Nucleus accumbens (tissue), 56 donors: Measurements from ENCODE around the gene TANK.
"Not testable (repeated sequence)": the region's sequence is repeated elsewhere in the genome, so short reads cannot be mapped to it uniquely, and the experiment has no call there.

Experiments used
- DNase-seq, 56 donors: peaks; one replicate each; lab custom pipeline; 2025; lab: John Stamatoyannopoulos, UW

TANK gene

DNA sequence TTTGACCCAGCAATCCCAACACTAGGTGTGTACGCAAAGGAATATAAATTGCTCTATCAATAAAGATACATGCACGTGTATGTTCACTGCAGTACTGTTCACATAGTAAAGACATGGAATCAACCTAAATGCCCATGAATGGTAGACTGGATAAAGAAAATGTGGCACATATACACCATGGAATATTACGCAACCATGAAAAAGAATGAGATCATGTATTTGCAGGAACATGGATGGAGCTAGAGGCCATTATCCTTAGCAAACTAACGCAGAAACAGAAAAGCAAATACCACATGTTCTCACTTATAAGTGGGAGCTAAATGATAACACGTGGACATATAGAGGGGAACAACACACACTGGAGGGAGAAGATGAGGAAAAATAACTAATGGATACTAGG lies 27.8 kb upstream of the TANK start:
- not testable (repeated sequence) for DNase-seq

DNA sequence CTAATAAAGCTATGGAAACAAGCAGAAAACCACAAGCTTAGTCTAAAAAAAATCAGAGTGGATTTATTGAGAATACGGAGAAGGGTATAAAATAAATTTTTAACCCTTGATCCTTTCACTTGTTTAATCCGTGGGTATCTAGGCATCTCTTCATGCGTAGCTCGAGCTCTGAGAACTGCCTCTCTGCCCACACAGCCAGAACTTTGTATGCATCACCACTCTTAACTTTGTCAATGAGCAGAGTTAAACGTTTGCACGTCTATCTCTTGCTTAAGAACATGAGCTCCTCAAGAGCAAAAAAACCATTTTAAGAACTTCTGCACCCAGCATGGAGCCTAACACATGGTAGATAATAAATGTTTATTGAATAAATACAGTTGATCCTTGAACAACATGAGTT lies 26.9 kb upstream of the TANK start:
- DNase-seq = peak in 6 of 56 donors; percentile 5 to 35 (median 18)

- DNase-seq = peak in 14 of 56 donors; percentile 4 to 62 (median 23)
Measured at GRCh38 chr2:161134547-161135518, 25.4 kb upstream of the TANK start.

DNA sequence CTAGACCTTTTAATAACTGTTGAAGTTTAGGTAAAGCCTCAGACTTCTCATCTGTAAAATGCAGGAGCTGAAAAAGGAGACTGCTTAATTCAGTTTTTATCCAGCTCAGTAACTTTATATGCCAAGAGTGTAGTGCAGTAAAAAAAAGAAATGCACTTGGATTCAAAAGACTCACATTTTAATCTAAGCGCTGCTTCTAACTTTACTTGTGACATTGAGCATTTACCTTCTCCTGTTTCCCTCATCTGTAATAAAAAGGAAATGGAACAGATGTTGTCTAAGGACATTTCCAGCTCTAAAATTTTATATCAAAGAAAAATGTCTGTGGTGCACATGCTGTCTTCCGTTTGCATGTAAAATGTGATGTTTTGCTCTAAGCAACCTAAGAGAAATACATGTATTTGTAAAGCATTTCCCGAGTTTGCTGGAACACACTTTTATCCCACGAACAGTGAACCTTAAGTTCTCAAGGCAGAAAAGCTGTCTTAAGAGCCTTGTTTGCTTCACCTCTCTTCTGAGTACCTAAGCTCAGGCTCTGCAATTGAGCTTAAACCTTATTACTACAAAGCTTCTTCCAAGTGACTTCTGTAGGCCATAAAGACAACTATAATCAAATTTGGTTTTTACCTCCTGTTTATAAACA lies 24.2 kb upstream of the TANK start:
- no peak for DNase-seq

- no peak for DNase-seq
Measured at GRCh38 chr2:161136696-161137324, 23.4 kb upstream of the TANK start.

- DNase-seq = no peak
Measured at GRCh38 chr2:161138429-161138828, 21.8 kb upstream of the TANK start.

DNA sequence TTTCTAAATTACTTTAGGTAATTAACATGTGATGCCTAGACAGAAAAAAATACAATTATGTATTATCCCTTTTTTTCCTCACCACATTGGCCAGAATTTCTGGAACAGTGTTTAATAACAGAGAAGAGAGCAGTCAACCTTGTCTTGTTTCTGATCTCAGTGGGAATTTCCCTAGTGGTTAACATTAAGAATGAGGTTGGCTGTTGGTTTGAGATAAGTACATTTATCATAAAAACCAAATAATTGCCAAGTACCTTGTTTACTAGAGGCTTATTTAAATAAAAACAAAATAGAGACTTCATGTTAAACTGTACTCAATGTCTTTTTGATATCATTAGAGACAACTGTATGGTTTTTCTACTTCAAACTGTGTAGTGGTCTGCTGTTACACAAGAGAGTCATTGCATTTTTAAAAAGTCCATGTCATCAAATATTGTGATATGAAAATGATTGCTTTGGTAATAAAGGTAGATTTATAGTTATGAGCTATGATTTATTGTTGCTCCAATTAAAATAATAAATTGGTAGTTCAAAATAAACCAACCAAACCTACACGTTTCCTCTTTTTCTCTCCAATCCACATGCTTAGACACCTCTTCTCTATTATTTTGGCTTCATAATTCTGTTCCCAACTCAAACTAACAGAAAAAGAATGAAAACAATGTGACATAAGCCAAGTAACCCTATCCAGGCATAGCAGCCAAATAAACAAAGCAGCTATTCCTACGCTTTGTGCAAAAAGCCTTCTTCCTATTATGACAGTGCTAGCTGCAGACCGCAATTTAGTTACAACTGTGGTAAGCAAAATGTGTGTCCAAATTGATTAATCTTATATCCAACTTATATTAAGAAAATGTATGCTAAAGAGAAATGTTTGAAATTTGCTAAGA lies 20.9 kb upstream of the TANK start:
- no peak for DNase-seq

DNA sequence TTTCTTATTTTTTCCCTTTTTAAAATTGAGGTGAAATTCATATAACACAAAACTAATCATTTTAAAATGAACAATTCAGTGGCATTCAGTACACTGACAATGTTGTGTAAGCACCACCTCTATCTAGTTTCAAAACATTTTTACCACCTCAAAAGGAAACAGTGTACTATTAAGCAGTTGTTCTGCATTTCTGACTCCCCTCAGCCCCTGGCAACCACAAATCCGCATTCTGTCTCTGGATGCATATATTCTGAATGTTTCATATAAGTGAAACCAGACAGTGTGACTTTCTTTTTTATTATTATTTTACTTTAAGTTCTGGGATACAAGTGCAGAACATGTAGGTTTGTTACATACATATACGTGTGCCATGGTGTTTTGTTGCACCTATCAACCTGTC lies 19.2 kb upstream of the TANK start:
- DNase-seq = no peak

- no peak for DNase-seq
Measured at GRCh38 chr2:161146209-161146775, 13.9 kb upstream of the TANK start.

- no peak for DNase-seq
Measured at GRCh38 chr2:161146996-161147395, 13.2 kb upstream of the TANK start.

GRCh38 chr2:161147856-161148255 lies 12.4 kb upstream of the TANK start:
- DNase-seq = no peak

- DNase-seq = no peak
Measured at GRCh38 chr2:161150704-161151103, 9.5 kb upstream of the TANK start.

DNA sequence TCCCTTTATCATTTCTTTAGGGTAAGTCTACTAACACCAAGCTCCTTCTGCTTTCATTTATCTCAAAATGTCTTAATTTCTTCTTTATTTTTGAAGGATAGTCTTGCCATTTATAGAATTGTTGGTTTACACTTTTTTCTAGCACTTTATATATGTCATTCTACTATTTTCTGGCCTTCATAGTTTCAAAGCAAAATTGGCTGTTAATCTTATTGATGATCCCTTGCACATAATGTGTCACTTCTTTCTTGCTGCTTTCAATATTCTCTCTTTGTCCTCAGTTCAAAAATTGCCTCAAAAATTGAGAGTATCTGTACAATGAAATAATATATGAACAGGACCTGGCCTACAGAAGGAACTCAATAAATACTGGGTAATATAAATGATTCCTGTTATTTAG lies 7.9 kb upstream of the TANK start:
- no peak for DNase-seq

- DNase-seq = no peak
Measured at GRCh38 chr2:161158882-161159281, 1.3 kb upstream of the TANK start.

DNA sequence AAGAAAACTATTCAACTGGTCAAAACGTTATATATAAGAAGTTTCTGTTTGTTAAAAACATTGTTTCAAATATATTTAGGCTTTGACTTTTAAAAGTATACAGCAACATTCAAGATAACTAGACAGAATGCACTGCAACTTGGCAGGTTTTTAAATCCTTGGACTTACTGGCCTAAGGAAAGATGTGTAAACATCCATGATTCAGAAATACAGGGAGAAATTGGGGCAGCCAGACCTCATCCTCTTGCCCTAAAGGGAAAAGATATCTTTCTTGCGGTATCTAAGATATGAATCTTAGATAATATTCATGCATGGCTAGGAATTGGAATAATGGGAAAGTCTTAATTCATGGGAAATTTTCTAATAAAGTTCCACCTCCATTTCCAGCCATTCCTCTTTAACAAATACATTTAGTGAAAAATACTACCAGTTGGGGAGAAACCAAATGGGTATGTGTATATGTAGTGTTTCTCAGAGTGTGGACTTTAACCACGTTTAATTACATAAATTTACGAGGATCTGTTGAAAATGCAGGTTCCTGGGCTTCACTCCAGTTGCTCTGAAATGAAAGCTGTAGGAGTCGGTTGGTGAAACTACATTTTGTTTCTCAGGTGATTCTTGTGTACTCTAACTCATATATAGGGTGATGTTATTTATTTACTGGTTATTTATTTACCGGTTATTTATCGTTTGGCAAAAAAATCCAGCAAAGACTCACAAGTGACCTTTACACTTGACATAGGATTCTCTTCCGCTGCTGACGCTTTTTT lies 587 bp upstream of the TANK start:
- no peak for DNase-seq

DNA sequence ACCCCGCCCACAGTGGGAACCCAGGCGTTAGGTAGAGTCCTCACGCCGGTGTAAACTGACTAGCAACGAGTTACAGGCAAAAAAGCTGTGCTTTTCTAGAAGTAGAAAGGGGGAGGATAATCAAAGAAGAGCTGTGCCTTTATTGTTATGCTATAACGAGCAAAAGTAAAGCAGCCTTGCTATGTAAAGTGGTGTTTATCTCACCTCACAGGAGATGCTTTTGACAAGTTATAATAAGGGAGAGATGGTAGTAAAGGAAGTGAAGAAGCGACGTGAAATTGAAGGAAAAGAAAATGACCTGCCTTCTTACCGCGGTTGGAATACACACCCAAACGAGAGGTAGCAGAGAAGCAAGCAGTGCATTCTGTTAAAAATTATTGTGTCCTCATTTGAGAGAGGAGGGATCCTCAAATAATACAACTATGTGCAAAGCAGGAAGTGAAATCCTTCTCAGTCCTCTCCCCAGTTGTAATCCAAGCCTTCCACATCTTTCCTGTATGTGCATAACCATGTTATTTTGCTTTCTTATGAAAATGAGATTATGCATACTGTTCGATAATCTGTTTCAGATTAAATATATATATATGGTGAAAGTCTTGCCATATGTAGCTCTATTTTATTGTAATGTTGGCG lies 962 bp downstream of the TANK start:
- DNase-seq = peak in 1 of 56 donors; percentile 9

- no peak for DNase-seq
Measured at GRCh38 chr2:161163440-161163839, 3.2 kb downstream of the TANK start.

DNA sequence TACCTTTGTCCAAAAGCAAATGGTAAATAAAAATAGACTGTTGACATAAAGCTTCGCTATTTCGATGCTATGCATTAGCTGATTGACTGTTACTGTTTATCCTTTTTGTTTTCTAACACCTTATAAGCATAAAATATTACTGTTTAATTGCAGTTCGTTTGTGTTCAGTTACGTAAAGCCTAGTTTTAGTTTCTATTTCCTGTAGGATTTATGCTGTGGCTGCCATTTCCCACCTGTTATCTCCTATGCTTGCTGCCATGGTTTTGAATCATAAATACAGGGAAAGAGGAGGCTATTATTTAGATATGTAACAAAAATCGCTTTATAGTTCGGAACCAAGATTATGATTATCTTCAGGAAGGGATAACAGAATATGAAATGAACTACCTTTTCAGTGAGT lies 3.9 kb downstream of the TANK start:
- no peak for DNase-seq

DNA sequence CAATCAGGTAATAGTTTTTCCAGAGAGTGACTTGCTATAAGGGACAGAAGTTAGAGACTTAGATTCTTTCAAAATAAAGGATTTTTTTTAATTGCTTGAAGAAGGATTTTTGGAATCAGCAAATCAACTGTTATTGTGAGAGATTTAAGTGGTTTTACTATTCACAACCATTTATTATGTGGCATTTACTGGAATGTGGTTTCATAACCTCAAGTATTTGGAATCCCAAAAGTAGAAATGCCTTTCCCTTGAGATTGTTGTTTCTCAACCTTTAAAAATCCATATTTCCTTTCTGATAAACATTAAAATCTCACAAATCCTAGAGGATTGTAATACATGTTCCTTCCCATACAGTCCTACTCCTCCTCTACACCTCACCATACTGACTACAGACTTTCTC lies 5.0 kb downstream of the TANK start:
- DNase-seq = no peak
